CD4-positive, alpha-beta T cell treated with Interleukin-2 at 100 ng/mL for 4 hours (primary cell): ENCODE measurements around the gene SERBP1.

Source experiments
- DNase-seq: peaks from one replicate; pipeline ENCODE4 v3.0.0-alpha.2; 2020; ENCODE audit warnings: low spot score

SERBP1 gene

DNA sequence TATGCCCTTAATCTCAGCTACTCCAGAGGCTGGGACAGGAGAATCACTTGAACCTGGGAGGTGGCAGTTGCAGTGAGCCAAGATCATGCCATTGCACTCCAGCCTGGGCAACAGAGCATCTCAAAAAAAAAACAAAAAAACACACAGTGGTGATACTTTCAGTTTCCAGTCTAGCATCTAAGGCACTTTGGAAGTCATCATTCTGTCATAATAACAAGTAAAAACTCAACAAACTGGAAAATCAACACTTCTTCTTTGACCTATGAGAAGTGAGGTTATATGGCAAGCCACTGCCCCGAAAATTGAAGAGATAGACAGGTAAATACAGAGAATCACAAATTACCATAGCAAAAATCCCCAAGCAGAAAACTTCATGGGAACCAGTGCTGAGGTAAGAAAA lies 70.6 kb downstream of the SERBP1 start:
- no peak for DNase-seq
